GM12878 (cell line): ENCODE measurements around the gene SCRT2. TPM values are rescaled to one million over a fixed set of nuclear protein-coding genes. Genes with fewer than 3 reads are reported as not detected.

ENCODE experiments used
- ATAC-seq: fragments of 200-7000 bp; cut with Tn5 transposase; 3 replicates; pipeline ENCODE4 v1.9.1; 2020; ENCODE audit warnings: mild to moderate bottlenecking, moderate library complexity
- BruUV-seq: library from RNA; stranded (reverse); fragments of 400-500 nt; replicated peaks from 2 replicates; lab custom pipeline; 2021; lab: Mats Ljungman, UMichigan
- CTCF ChIA-PET: fragments of 300-600 bp; sonication (Branson Sonifier 250); formaldehyde crosslinking; extraction: SDS; loops from one replicate; lab custom pipeline; 2021; ENCODE audit warnings: inconsistent platforms; lab: Yijun Ruan, JAX
- POLR2A ChIA-PET: fragments of 350-600 bp; formaldehyde crosslinking; extraction: SDS; loops from one replicate; lab custom pipeline; 2021; ENCODE audit warnings: inconsistent platforms; lab: Charles Lee
- RAD21 ChIA-PET: fragments of 300-600 bp; sonication (Branson Sonifier 250); formaldehyde crosslinking; loops from one replicate; lab custom pipeline; 2023; ENCODE audit warnings: antibody characterized with exemption; ENCODE audit not compliant: unreplicated experiment; lab: Charles Lee
- SMC1A ChIA-PET: fragments of 300-600 bp; sonication (Branson Sonifier 250); formaldehyde crosslinking; loops from one replicate; lab custom pipeline; 2023; ENCODE audit not compliant: unreplicated experiment, uncharacterized antibody; lab: Charles Lee
- DNase-seq: peaks from one replicate; pipeline ENCODE4 v3.0.0-alpha.2; 2011; ENCODE audit warnings: low read depth, low spot score
- FAIRE-seq: peaks from 3 replicates; lab custom pipeline; 2011; peaks lifted over from hg19 to GRCh38; lab: Jason Lieb, UNC
- H2AFZ ChIP-seq: 2 replicates; pipeline ENCODE4 v1.6.0; 2011; ENCODE audit warnings: low read depth, low read length, control low read depth; ENCODE audit not compliant: control insufficient read depth
- H3K27ac ChIP-seq: 2 replicates; pipeline ENCODE4 v1.5.1; 2011; ENCODE audit warnings: control low read depth; ENCODE audit not compliant: control insufficient read depth, insufficient read depth
- H3K27me3 ChIP-seq, 2 experiments: replicated peaks in 1 of 2; 2 replicates each; pipeline versions ENCODE4 v1.6.0 to v1.6.1; 2011; ENCODE audit warnings: low read length in 1 of 2; ENCODE audit not compliant: control insufficient read depth in 2 of 2, insufficient read depth in 2 of 2
- H3K36me3 ChIP-seq, 2 experiments: 2 replicates each; pipeline ENCODE4 v1.5.1; 2011; ENCODE audit warnings: low read length in 1 of 2; ENCODE audit not compliant: control insufficient read depth in 2 of 2, insufficient read depth in 2 of 2
- H3K4me1 ChIP-seq: 2 replicates; pipeline ENCODE4 v1.6.1; 2011; ENCODE audit warnings: mild to moderate bottlenecking, low read length, moderate library complexity, mixed read lengths; ENCODE audit not compliant: control insufficient read depth, insufficient read depth
- H3K4me2 ChIP-seq: 2 replicates; pipeline ENCODE4 v1.6.0; 2011; ENCODE audit warnings: control low read depth; ENCODE audit not compliant: control insufficient read depth, insufficient read depth
- H3K4me3 ChIP-seq: fragments of 200-600 bp; sonication (generic); 2 replicates; pipeline ENCODE4 v1.5.1; 2016
- H3K79me2 ChIP-seq: 2 replicates; pipeline ENCODE4 v1.6.0; 2011; ENCODE audit warnings: low read length; ENCODE audit not compliant: control insufficient read depth, insufficient read depth
- H3K9ac ChIP-seq: 2 replicates; pipeline ENCODE4 v1.8.0; 2011; ENCODE audit warnings: low read length, control low read depth, mixed read lengths; ENCODE audit not compliant: control insufficient read depth, insufficient read depth
- H3K9me3 ChIP-seq: replicated peaks from 3 replicates; pipeline ENCODE4 v1.5.1; 2011; ENCODE audit warnings: mild to moderate bottlenecking, low read length; ENCODE audit not compliant: control insufficient read depth, insufficient read depth
- H4K20me1 ChIP-seq: 2 replicates; pipeline ENCODE4 v1.6.0; 2011; ENCODE audit not compliant: control insufficient read depth, insufficient read depth
- BCLAF1 ChIP-seq: fragments of 450-650 bp; IDR thresholded peaks from 2 replicates; pipeline ENCODE4 v1.6.1; 2017; ENCODE audit warnings: antibody characterized with exemption, mild to moderate bottlenecking, moderate library complexity
- BMI1 ChIP-seq: fragments of 450-650 bp; IDR thresholded peaks from 2 replicates; pipeline ENCODE4 v1.6.1; 2016; ENCODE audit warnings: mild to moderate bottlenecking, moderate library complexity, borderline replicate concordance
- CBX3 ChIP-seq: fragments of 200-600 bp; sonication (generic); IDR thresholded peaks from 2 replicates; pipeline ENCODE4 v1.6.1; 2016; ENCODE audit warnings: low read depth, borderline replicate concordance
- EGR1 ChIP-seq, 2 experiments: IDR thresholded peaks; 1 replicate in 1 of 2; 2 replicates in 1 of 2; pipeline ENCODE4 v1.6.1; 2011 to 2012; ENCODE audit warnings: low read depth in 2 of 2, low read length in 2 of 2, borderline replicate concordance in 1 of 2, mild to moderate bottlenecking in 1 of 2, moderate library complexity in 1 of 2
- HCFC1 ChIP-seq: fragments of 150-350 bp; IDR thresholded peaks from 2 replicates; pipeline ENCODE4 v1.6.1; 2014; ENCODE audit warnings: low read length
- IRF4 ChIP-seq: IDR thresholded peaks from 2 replicates; pipeline ENCODE4 v1.6.1; 2011; ENCODE audit warnings: low read depth, low read length
- MEF2A ChIP-seq: IDR thresholded peaks from 2 replicates; pipeline ENCODE4 v1.6.1; 2011; ENCODE audit warnings: low read depth, mild to moderate bottlenecking, low read length, moderate library complexity; ENCODE audit not compliant: insufficient read depth
- PAX8 ChIP-seq: fragments of 450-650 bp; IDR thresholded peaks from 2 replicates; pipeline ENCODE4 v1.6.1; 2017; ENCODE audit warnings: mild to moderate bottlenecking, moderate library complexity
- PML ChIP-seq: IDR thresholded peaks from 2 replicates; pipeline ENCODE4 v1.6.1; 2012; ENCODE audit warnings: low read length, inconsistent platforms
- RFX5 ChIP-seq: IDR thresholded peaks from 2 replicates; pipeline ENCODE4 v1.6.1; 2011; ENCODE audit warnings: low read depth, low read length, improper control_type of control experiment
- SREBF2 ChIP-seq: IDR thresholded peaks from 2 replicates; pipeline ENCODE4 v1.6.1; 2012; ENCODE audit warnings: mild to moderate bottlenecking, low read length
- ZNF217 ChIP-seq: fragments of 450-650 bp; IDR thresholded peaks from 2 replicates; pipeline ENCODE4 v1.6.1; 2017; ENCODE audit warnings: antibody characterized with exemption, mild to moderate bottlenecking
- WGBS: methylation state at CpG from one replicate; pipeline ENCODE4 v1.1.6; 2016; ENCODE audit warnings: low lambda C conversion rate; ENCODE audit not compliant: insufficient replicate concordance, insufficient coverage; ENCODE audit errors: missing lambda C conversion rate; 5-methylcytosine and 5-hydroxymethylcytosine counted together
- in situ Hi-C: fragments of 300-500 bp; cut with MboI; formaldehyde crosslinking; loops from 9 replicates; pipeline ENCODE4 v1.14.3; 2018; ENCODE audit warnings: mixed read lengths
- intact Hi-C: fragments of 100-400 bp; cut with micrococcal nuclease; formaldehyde crosslinking; loops from one replicate; pipeline ENCODE4 v1.14.2; 2022; ENCODE audit not compliant: unreplicated experiment
- polyA plus RNA-seq, 11 experiments: library from polyadenylated mRNA; depleted of rRNA in 4 of 11; unstranded in 6 of 11; stranded (reverse) in 5 of 11; fragments of >200 nt; fragmentation: Nextera tagmentation in 4 of 11; fragmentation: Illumina TruSeq in 1 of 11; extraction: Ambion mirVana in 4 of 11; extraction: Trizol in 1 of 11; gene quantifications; 1 replicate in 1 of 11; 2 replicates in 10 of 11; pipeline versions ENCODE4 v1.2.1 to v1.2.3, GENCODE V29; 2011 to 2016; ENCODE audit warnings: inconsistent platforms in 2 of 11, missing spikeins in 2 of 11, low read depth in 1 of 11
- total RNA-seq, 4 experiments: library from RNA; depleted of rRNA in 3 of 4; stranded (reverse); fragments of >200 nt in 3 of 4; fragmentation: Illumina TruSeq in 1 of 4; extraction: Trizol in 1 of 4; gene quantifications; 2 replicates each; pipeline versions ENCODE4 v1.2.1 to v1.2.3, GENCODE V29; 2013 to 2021
- TF ChIP-seq, protein P1 (sequence below): fragments of 450-650 bp; IDR thresholded peaks from 2 replicates; pipeline ENCODE4 v1.6.1; 2017; ENCODE audit warnings: mild to moderate bottlenecking, moderate library complexity
- TF ChIP-seq, protein P2 (sequence below): fragments of 450-650 bp; formaldehyde crosslinking; IDR thresholded peaks from 2 replicates; pipeline ENCODE4 v1.5.0; 2022; ENCODE audit warnings: mild to moderate bottlenecking, missing genetic modification characterization

Gene SCRT2
- total and polyA plus RNA-seq, 10 of the 15 experiments (the other 5 are each of a cell fraction or from before 2014, with no cell fraction given) = not detected

GRCh38 chr20:717271-717670, 41.7 kb upstream of the SCRT2 start (continued):
- no peak for TF ChIP-seq CBX3
- no peak for TF ChIP-seq PML
- no peak for TF ChIP-seq MEF2A
- no peak for TF ChIP-seq BMI1
- no peak for TF ChIP-seq SREBF2
- no peak for TF ChIP-seq EGR1 (IDR thresholded peaks at IDR 0.05; ENCODE audit: borderline replicate concordance in 1 of 2, low read depth in 2 of 2, low read length in 2 of 2)
- TF ChIP-seq PAX8 = no peak
- TF ChIP-seq, protein P1, sequence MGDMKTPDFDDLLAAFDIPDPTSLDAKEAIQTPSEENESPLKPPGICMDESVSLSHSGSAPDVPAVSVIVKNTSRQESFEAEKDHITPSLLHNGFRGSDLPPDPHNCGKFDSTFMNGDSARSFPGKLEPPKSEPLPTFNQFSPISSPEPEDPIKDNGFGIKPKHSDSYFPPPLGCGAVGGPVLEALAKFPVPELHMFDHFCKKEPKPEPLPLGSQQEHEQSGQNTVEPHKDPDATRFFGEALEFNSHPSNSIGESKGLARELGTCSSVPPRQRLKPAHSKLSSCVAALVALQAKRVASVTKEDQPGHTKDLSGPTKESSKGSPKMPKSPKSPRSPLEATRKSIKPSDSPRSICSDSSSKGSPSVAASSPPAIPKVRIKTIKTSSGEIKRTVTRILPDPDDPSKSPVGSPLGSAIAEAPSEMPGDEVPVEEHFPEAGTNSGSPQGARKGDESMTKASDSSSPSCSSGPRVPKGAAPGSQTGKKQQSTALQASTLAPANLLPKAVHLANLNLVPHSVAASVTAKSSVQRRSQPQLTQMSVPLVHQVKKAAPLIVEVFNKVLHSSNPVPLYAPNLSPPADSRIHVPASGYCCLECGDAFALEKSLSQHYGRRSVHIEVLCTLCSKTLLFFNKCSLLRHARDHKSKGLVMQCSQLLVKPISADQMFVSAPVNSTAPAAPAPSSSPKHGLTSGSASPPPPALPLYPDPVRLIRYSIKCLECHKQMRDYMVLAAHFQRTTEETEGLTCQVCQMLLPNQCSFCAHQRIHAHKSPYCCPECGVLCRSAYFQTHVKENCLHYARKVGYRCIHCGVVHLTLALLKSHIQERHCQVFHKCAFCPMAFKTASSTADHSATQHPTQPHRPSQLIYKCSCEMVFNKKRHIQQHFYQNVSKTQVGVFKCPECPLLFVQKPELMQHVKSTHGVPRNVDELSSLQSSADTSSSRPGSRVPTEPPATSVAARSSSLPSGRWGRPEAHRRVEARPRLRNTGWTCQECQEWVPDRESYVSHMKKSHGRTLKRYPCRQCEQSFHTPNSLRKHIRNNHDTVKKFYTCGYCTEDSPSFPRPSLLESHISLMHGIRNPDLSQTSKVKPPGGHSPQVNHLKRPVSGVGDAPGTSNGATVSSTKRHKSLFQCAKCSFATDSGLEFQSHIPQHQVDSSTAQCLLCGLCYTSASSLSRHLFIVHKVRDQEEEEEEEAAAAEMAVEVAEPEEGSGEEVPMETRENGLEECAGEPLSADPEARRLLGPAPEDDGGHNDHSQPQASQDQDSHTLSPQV = no peak
- TF ChIP-seq ZNF217 = no peak

DNA sequence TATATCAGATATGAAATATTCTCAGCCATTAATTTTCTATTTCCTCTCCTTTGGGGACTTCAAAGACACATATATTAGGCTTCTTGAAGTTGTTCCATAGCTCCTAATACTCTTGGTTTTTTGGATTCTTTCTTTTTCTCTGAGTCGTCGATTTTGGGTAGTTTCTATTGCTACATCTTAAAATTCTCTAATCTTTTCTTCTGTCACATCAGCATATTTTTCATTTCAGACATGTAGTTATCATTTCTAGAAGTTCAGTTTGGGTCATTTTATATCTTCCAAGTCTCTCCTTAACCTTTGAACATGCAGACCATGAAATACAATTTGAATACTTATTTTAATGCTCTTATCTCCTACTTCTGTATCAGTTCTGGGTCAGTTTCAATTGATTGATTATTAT, 38.9 kb upstream of the SCRT2 start:
- ATAC-seq (no peak), DNase-seq (no peak), FAIRE-seq (no peak)
- no peaks in the 10 kb centered on the region for H3K4me1 ChIP-seq
- no peaks in the 10 kb centered on the region for H4K20me1 ChIP-seq
- no peak overlapping the region for H3K9ac ChIP-seq
- POLR2A ChIA-PET = no interaction called here
- H2AFZ ChIP-seq = no peak overlapping the region
- intact Hi-C loops (no loop called here), in situ Hi-C loops (no loop called here)
- no peak overlapping the region for H3K4me2 ChIP-seq
- no peaks in the 10 kb centered on the region; a peak in 2 of 4 replicates for H3K27me3 ChIP-seq
- no peaks in the 10 kb centered on the region for H3K36me3 ChIP-seq
- H3K4me3 ChIP-seq = no peak overlapping the region
- H3K27ac ChIP-seq = no peak overlapping the region
- no peaks in the 10 kb centered on the region; the same call in 2 of the 3 replicates for H3K9me3 ChIP-seq
- no TSS peak for BruUV-seq
- WGBS = 52% methylated on average over 2 of the region's 2 CpGs
- H3K79me2 ChIP-seq = no peaks in the 10 kb centered on the region
- SMC1A ChIA-PET = no interaction called here
- CTCF ChIA-PET = interaction anchor here (1.4 kb wide), 1 partner anchor 27 kb away, joined by 4 read pairs; no protein-coding TSS in a partner anchor
- RAD21 ChIA-PET = no interaction called here
- no peak for TF ChIP-seq RFX5
- TF ChIP-seq HCFC1 = no peak
- TF ChIP-seq IRF4 = no peak
- TF ChIP-seq, protein P2, sequence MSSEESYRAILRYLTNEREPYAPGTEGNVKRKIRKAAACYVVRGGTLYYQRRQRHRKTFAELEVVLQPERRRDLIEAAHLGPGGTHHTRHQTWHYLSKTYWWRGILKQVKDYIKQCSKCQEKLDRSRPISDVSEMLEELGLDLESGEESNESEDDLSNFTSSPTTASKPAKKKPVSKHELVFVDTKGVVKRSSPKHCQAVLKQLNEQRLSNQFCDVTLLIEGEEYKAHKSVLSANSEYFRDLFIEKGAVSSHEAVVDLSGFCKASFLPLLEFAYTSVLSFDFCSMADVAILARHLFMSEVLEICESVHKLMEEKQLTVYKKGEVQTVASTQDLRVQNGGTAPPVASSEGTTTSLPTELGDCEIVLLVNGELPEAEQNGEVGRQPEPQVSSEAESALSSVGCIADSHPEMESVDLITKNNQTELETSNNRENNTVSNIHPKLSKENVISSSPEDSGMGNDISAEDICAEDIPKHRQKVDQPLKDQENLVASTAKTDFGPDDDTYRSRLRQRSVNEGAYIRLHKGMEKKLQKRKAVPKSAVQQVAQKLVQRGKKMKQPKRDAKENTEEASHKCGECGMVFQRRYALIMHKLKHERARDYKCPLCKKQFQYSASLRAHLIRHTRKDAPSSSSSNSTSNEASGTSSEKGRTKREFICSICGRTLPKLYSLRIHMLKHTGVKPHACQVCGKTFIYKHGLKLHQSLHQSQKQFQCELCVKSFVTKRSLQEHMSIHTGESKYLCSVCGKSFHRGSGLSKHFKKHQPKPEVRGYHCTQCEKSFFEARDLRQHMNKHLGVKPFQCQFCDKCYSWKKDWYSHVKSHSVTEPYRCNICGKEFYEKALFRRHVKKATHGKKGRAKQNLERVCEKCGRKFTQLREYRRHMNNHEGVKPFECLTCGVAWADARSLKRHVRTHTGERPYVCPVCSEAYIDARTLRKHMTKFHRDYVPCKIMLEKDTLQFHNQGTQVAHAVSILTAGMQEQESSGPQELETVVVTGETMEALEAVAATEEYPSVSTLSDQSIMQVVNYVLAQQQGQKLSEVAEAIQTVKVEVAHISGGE (CRISPR knock-in tag) = no peak
- TF ChIP-seq BCLAF1 = no peak
